Breast epithelium (tissue), 4 donors: Measurements from ENCODE around the gene MAD1L1. TPM values are rescaled to one million over a fixed set of nuclear protein-coding genes. Genes with fewer than 3 reads are reported as not detected.

ENCODE experiments used
- DNase-seq, 2 donors: peaks; one replicate each; pipeline ENCODE4 v3.0.0-alpha.2; 2019; ENCODE audit warnings: low spot score in 2 of 2
- H3K27ac ChIP-seq, 2 donors: fragments of 200-600 bp; sonication (generic) in 1 of 2; one replicate each; pipeline ENCODE4 v1.5.1; 2016 to 2019; ENCODE audit warnings: mild to moderate bottlenecking in 1 of 2
- H3K27me3 ChIP-seq, 2 donors: fragments of 200-600 bp; sonication (generic) in 1 of 2; one replicate each; pipeline versions ENCODE4 v1.5.1 to v1.6.0; 2017 to 2019; ENCODE audit warnings: control low read depth in 1 of 2, mild to moderate bottlenecking in 1 of 2
- H3K36me3 ChIP-seq: fragments of 200-600 bp; one replicate; pipeline ENCODE4 v1.5.1; 2019
- H3K4me1 ChIP-seq, 2 donors: fragments of 200-600 bp; sonication (generic); one replicate each; pipeline ENCODE4 v1.5.1; 2016 to 2019; ENCODE audit warnings: control low read depth in 1 of 2
- H3K4me3 ChIP-seq, 3 donors: fragments of 200-600 bp; sonication (generic); 1 replicate in 2 of 3; 2 replicates in 1 of 3; pipeline ENCODE4 v1.5.1; 2016 to 2019; ENCODE audit warnings: mild to moderate bottlenecking in 3 of 3, moderate library complexity in 2 of 3
- H3K9me3 ChIP-seq, 2 donors: fragments of 200-600 bp; sonication (generic) in 1 of 2; one replicate each; pipeline ENCODE4 v1.5.1; 2016 to 2019; ENCODE audit warnings: control low read depth in 1 of 2
- POLR2A ChIP-seq: fragments of 450-650 bp; IDR thresholded peaks from one replicate; pipeline ENCODE4 v1.6.1; 2016; ENCODE audit warnings: antibody characterized with exemption, mild to moderate bottlenecking, moderate library complexity
- POLR2AphosphoS5 ChIP-seq, 3 donors: sonication (generic); formaldehyde crosslinking; IDR thresholded peaks; one replicate each; pipeline ENCODE4 v1.6.1; 2017; ENCODE audit warnings: antibody characterized with exemption in 3 of 3
- intact Hi-C: fragments of 100-400 bp; cut with DNase I; formaldehyde crosslinking; loops from one replicate; pipeline ENCODE4 v1.15.1; 2023; ENCODE audit warnings: low total_unique reads
- total RNA-seq, 3 donors: library from RNA; depleted of rRNA; stranded (reverse); fragments of >200 nt; gene quantifications; one replicate each; pipeline ENCODE4 v1.1.0, GENCODE V29; 2016
- TF ChIP-seq, protein P1 (sequence below), 3 donors: fragments of 450-650 bp; IDR thresholded peaks; one replicate each; pipeline ENCODE4 v1.5.1; 2016 to 2017; ENCODE audit warnings: antibody characterized with exemption in 3 of 3, mild to moderate bottlenecking in 3 of 3, moderate library complexity in 3 of 3

The MAD1L1 gene
- total RNA-seq, 3 donors from 2014 or later = 27.7 to 33.9 (median 28.8) TPM

DNA sequence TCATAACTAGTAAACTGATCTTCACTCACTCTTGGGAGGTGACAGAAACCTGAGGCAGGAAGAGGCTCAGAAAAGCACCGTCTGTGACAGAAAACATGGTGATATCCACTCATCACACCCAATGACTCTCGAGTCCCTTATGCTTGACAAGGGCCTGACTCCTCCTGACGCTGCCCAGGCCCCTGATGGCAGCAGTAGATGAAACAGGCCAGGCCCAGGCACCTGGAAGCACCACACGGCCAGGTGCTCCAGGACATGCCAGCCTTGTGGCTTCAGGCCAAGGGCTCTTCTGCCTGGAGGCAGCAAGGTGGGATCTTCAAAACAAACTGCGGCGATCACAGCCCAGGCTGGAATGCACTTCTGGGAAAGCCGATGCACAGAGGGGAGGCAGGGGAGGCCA lies 89.3 kb downstream of the MAD1L1 start:
- intact Hi-C loops = loop anchor here (1.0 kb wide), 1 partner anchor 26 kb away; no protein-coding TSS in a partner anchor
- TF ChIP-seq, protein P1, sequence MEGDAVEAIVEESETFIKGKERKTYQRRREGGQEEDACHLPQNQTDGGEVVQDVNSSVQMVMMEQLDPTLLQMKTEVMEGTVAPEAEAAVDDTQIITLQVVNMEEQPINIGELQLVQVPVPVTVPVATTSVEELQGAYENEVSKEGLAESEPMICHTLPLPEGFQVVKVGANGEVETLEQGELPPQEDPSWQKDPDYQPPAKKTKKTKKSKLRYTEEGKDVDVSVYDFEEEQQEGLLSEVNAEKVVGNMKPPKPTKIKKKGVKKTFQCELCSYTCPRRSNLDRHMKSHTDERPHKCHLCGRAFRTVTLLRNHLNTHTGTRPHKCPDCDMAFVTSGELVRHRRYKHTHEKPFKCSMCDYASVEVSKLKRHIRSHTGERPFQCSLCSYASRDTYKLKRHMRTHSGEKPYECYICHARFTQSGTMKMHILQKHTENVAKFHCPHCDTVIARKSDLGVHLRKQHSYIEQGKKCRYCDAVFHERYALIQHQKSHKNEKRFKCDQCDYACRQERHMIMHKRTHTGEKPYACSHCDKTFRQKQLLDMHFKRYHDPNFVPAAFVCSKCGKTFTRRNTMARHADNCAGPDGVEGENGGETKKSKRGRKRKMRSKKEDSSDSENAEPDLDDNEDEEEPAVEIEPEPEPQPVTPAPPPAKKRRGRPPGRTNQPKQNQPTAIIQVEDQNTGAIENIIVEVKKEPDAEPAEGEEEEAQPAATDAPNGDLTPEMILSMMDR (IDR thresholded peaks at IDR 0.05) = no peak
- TF ChIP-seq POLR2A (no peak), POLR2AphosphoS5 (IDR thresholded peaks at IDR 0.05) (no peak)
- no peaks in the 10 kb centered on the region for H3K36me3 ChIP-seq
- H3K4me1 ChIP-seq = no peaks in the 10 kb centered on the region
- H3K27me3 ChIP-seq = no peaks in the 10 kb centered on the region
- H3K4me3 ChIP-seq = no peak overlapping the region
- no peak overlapping the region for H3K27ac ChIP-seq
- no peak for DNase-seq
- H3K9me3 ChIP-seq = no peaks in the 10 kb centered on the region

DNA sequence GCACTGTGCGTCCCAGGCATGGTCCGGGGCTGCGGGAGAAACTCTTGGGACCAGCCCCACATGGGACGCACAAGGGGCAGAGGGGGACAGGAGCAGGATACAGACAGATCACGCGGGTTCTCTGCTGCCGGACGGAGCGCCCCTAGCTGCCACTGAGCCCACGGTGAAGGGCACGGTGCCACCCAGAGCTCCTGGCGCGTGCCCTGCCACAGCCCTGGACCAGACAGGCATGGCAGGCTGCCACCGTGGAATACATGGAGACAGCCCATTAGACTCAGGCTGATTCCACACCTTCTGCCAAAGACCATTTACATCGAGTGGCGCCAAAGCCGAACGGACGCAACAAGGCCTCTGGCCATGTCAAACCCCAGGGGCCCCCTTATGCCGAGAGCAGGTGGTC lies 90.4 kb downstream of the MAD1L1 start:
- H3K36me3 ChIP-seq = no peaks in the 10 kb centered on the region
- no peak overlapping the region for H3K4me3 ChIP-seq
- intact Hi-C loops = no loop called here

DNA sequence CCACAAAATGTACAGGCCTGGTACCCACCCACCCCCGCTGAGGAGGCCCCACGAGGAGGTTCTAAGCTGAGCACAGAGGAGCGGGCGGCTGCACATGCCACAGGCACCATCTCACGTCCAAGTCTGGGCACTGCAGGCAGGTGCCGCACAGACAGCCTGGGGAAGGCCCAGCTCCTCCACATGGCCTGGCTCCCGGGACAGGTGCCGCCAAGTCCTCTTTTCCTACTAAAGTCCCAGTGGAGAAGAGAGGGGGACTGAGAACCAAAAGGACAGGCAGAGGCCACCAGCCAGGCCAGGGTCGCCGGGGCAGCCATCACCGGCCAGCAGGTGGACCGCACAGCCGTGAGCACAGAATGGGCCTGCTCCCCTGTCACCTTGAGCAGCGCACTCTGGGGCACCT lies 91.1 kb downstream of the MAD1L1 start:
- Histone ChIP-seq H3K27me3 (no peaks in the 10 kb centered on the region), H3K27ac (no peak overlapping the region), H3K9me3 (no peaks in the 10 kb centered on the region), H3K36me3 (no peaks in the 10 kb centered on the region), H3K4me1 (no peaks in the 10 kb centered on the region), H3K4me3 (no peak overlapping the region)
- DNase-seq = no peak
- no peak for TF ChIP-seq POLR2AphosphoS5 (IDR thresholded peaks at IDR 0.05)
- TF ChIP-seq, protein P1 (IDR thresholded peaks at IDR 0.05) = no peak
- no peak for TF ChIP-seq POLR2A
- intact Hi-C loops = no loop called here

More for the DNA sequence above, 90.4 kb downstream of the MAD1L1 start:
- H3K27me3 ChIP-seq = no peaks in the 10 kb centered on the region
- TF ChIP-seq POLR2AphosphoS5 (IDR thresholded peaks at IDR 0.05) (no peak), POLR2A (no peak)
- TF ChIP-seq, protein P1 (IDR thresholded peaks at IDR 0.05) = no peak
- DNase-seq = no peak
- no peaks in the 10 kb centered on the region for H3K9me3 ChIP-seq
- H3K27ac ChIP-seq = no peak overlapping the region
- no peaks in the 10 kb centered on the region for H3K4me1 ChIP-seq

DNA sequence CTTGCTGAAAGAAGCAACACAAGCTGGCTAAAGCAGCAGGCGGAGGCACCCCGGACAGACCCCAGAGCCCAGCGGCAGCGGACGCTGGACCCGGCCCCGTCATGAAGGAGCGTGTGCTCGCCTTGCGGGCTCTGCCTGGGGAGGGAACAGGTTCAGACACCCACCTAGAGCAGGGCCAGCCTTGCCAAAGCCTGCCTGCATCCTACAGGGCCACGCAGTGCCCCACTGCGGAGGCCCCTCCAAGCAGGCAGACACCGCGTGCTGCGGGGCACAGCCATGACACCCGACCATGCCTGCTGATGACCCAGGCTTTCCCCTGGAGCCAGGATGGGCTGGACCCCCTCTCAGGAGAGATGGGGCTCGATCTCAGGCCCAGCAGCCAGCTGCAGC lies 91.7 kb downstream of the MAD1L1 start:
- no peak overlapping the region for H3K27ac ChIP-seq
- H3K27me3 ChIP-seq = no peaks in the 10 kb centered on the region
- H3K4me3 ChIP-seq = no peak overlapping the region
- H3K4me1 ChIP-seq = no peaks in the 10 kb centered on the region
- H3K36me3 ChIP-seq = no peaks in the 10 kb centered on the region
- DNase-seq = no peak
- no peaks in the 10 kb centered on the region for H3K9me3 ChIP-seq
- intact Hi-C loops = no loop called here
- TF ChIP-seq, protein P1 (IDR thresholded peaks at IDR 0.05) = no peak
- TF ChIP-seq POLR2A (no peak), POLR2AphosphoS5 (IDR thresholded peaks at IDR 0.05) (no peak)

DNA sequence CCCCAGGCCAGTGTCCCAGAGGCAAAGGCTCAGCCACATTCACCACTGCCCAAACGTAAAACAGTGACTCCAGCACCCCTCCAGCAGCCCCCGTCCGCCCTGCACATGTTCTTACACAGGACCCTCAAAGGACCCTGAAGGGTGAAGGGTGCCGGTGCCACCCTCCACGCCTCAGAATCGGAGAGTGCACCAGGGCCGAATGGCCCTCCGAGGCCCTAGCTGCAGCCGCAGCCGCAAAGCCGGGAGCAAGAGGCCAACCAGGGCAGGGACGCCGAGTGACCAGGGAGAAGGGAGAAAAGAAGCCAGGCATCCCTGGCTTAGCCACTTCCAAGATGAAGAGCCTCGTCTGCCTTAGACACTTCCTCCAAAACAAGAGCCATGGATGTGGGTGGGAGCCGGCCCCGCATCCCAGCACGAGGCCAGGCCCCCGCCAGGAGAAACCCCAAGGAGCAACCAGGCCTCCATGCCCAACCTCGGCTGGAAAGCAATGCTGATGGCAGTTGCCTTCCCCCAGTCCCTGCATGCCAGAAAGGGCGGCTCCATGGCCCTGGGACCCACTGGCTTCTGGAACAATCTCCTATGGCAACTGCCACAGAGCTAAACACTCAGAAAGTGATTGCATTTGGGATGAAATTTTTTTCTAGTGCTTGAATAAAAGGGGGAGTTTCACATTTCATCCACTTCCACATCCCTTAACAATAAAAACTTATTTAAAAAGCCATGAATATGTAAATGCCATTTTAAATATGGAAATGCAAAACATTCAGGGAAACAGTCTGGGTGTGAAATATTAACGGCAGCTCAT lies 92.3 kb downstream of the MAD1L1 start:
- H3K4me1 ChIP-seq = no peaks in the 10 kb centered on the region
- TF ChIP-seq POLR2AphosphoS5 (IDR thresholded peaks at IDR 0.05) = no peak
- TF ChIP-seq, protein P1 (IDR thresholded peaks at IDR 0.05) = no peak
- no peak for TF ChIP-seq POLR2A
- no peak overlapping the region for H3K4me3 ChIP-seq
- H3K36me3 ChIP-seq = no peaks in the 10 kb centered on the region
- no peaks in the 10 kb centered on the region for H3K9me3 ChIP-seq
- H3K27me3 ChIP-seq = no peaks in the 10 kb centered on the region
- no peak overlapping the region for H3K27ac ChIP-seq
- DNase-seq = no peak
- intact Hi-C loops = no loop called here
